MM.1S (cell line): Measurements from ENCODE around the gene PTPRA.
"Not testable (repeated sequence)": the region's sequence is repeated elsewhere in the genome, so short reads cannot be mapped to it uniquely, and the experiment has no call there.

Experiments
- EZH2 ChIP-seq: fragments of 300-600 bp; sonication (generic); optimal IDR thresholded peaks from 2 replicates; pipeline ENCODE3; 2017; ENCODE audit warnings: low read depth, mild to moderate bottlenecking, antibody characterized with exemption, low read length, mixed read lengths
- EZH2phosphoT487 ChIP-seq: fragments of 300-600 bp; sonication (generic); IDR thresholded peaks from 2 replicates; pipeline ENCODE4 v1.6.1; 2018; ENCODE audit warnings: antibody characterized with exemption, low read length
- TF ChIP-seq, protein P1 (sequence below): fragments of 300-600 bp; sonication (generic); IDR thresholded peaks from 2 replicates; pipeline ENCODE4 v1.5.1; 2016; ENCODE audit warnings: antibody characterized with exemption, low read length, mixed read lengths

- TF ChIP-seq EZH2, EZH2phosphoT487: not testable (repeated sequence)
- TF ChIP-seq, protein P1, sequence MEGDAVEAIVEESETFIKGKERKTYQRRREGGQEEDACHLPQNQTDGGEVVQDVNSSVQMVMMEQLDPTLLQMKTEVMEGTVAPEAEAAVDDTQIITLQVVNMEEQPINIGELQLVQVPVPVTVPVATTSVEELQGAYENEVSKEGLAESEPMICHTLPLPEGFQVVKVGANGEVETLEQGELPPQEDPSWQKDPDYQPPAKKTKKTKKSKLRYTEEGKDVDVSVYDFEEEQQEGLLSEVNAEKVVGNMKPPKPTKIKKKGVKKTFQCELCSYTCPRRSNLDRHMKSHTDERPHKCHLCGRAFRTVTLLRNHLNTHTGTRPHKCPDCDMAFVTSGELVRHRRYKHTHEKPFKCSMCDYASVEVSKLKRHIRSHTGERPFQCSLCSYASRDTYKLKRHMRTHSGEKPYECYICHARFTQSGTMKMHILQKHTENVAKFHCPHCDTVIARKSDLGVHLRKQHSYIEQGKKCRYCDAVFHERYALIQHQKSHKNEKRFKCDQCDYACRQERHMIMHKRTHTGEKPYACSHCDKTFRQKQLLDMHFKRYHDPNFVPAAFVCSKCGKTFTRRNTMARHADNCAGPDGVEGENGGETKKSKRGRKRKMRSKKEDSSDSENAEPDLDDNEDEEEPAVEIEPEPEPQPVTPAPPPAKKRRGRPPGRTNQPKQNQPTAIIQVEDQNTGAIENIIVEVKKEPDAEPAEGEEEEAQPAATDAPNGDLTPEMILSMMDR, result not testable (repeated sequence)
Measured at GRCh38 chr20:2831206-2831605, 42.1 kb upstream of the PTPRA start.
